ENCODE measurements around the gene PPP2R5D. TPM values are rescaled to one million over a fixed set of nuclear protein-coding genes. Genes with fewer than 3 reads are reported as not detected.

The PPP2R5D gene
- polyA plus RNA-seq, 3 donors, result 10.3 to 24.9 (median 14.9) TPM

- no peaks in the 10 kb centered on the region for H3K27me3 Mint-ChIP-seq (ENCODE audit: low read depth in 3 of 3)
- H3K36me3 ChIP-seq (replicated peaks in 1 of 2; ENCODE audit: control insufficient read depth in 1 of 2, insufficient read depth in 2 of 2, low read length in 2 of 2), result no peaks in the 10 kb centered on the region
- peak overlapping the region; percentile 32 to 93 for H3K27ac ChIP-seq (ENCODE audit: low read depth in 1 of 2, low read length in 2 of 2)
- H3K4me3 Mint-ChIP-seq, result peak overlapping the region; percentile 94 to 96
- H3K9me3 Mint-ChIP-seq, result no peaks in the 10 kb centered on the region
- peaks cover 0 to 8% of the 10 kb centered on the region in 2 donors for H3K36me3 Mint-ChIP-seq
- peak overlapping the region; percentile 97 for H3K9ac ChIP-seq (ENCODE audit: insufficient read depth, low read length, poor library complexity, severe bottlenecking)
- H4K20me1 ChIP-seq (ENCODE audit: insufficient read depth, low read length), result peaks cover 6% of the 10 kb centered on the region
- no peaks in the 10 kb centered on the region for H3K9me3 ChIP-seq (replicated peaks in 1 of 2; ENCODE audit: control insufficient read depth in 1 of 2, insufficient read depth in 1 of 2, low read length in 2 of 2)
- peak overlapping the region; percentile 99 for H2AFZ ChIP-seq (ENCODE audit: insufficient read depth, low read depth, low read length, poor library complexity, severe bottlenecking)
- no peak for DNase-seq
- WGBS (ENCODE audit: insufficient coverage), result 30% methylated on average over 7 of the region's 9 CpGs
- H3K4me3 ChIP-seq (replicated peaks in 1 of 3; ENCODE audit: low read depth in 2 of 3, low read length in 3 of 3), result peak overlapping the region; percentile 70 to 92 (median 91)
- peaks cover 35% of the 10 kb centered on the region for H3K79me2 ChIP-seq (ENCODE audit: insufficient read depth, low read length)
- intact Hi-C loops (cut with micrococcal nuclease), result loop anchor here (5.0 kb wide), 3 partner anchors 33 to 47 kb away; partner anchors contain the start of genes KLHDC3 (in 2 of the 2) and MEA1 (in 2 of the 2)
- H3K27me3 ChIP-seq (ENCODE audit: control insufficient read depth in 2 of 2, insufficient read depth in 2 of 2, low read length in 2 of 2), result no peaks in the 10 kb centered on the region
- peak overlapping the region; percentile 97 for H3K4me2 ChIP-seq (replicated peaks; ENCODE audit: extremely low read depth, low read length, poor library complexity, severe bottlenecking)
- H3K27ac Mint-ChIP-seq, result peak overlapping the region; percentile 89 to 96 (median 93)
- peaks cover 35% of the 10 kb centered on the region for H3K4me1 Mint-ChIP-seq
- H3K4me1 ChIP-seq (ENCODE audit: control insufficient read depth in 1 of 2, insufficient read depth in 2 of 2, low read length in 2 of 2), result peaks cover 29 to 32% of the 10 kb centered on the region in 2 donors
- no peak for TF ChIP-seq CTCF (IDR thresholded peaks at IDR 0.05)
Observed at GRCh38 chr6:42979523-42980177, 4.7 kb upstream of the PPP2R5D start.

GRCh38 chr6:42981836-42982235, 2.5 kb upstream of the PPP2R5D start:
- Mint-ChIP-seq H3K4me1 (peaks cover 50% of the 10 kb centered on the region), H3K9me3 (no peaks in the 10 kb centered on the region), H3K4me3 (no peak overlapping the region), H3K27ac (no peak overlapping the region), H3K27me3 (ENCODE audit: low read depth in 3 of 3) (peaks cover 0 to 4% (median 0%) of the 10 kb centered on the region in 3 donors), H3K36me3 (peaks cover 0 to 2% of the 10 kb centered on the region in 2 donors)
- 68% methylated on average over 3 of the region's 5 CpGs for WGBS (ENCODE audit: insufficient coverage)
- Histone ChIP-seq H4K20me1 (ENCODE audit: insufficient read depth, low read length) (peaks cover 3% of the 10 kb centered on the region), H3K9ac (ENCODE audit: insufficient read depth, low read length, poor library complexity, severe bottlenecking) (no peak overlapping the region), H3K4me3 (replicated peaks in 1 of 3; ENCODE audit: low read depth in 2 of 3, low read length in 3 of 3) (no peak overlapping the region), H3K27ac (ENCODE audit: low read depth in 1 of 2, low read length in 2 of 2) (no peak overlapping the region), H3K36me3 (replicated peaks in 1 of 2; ENCODE audit: control insufficient read depth in 1 of 2, insufficient read depth in 2 of 2, low read length in 2 of 2) (no peaks in the 10 kb centered on the region), H3K9me3 (replicated peaks in 1 of 2; ENCODE audit: control insufficient read depth in 1 of 2, insufficient read depth in 1 of 2, low read length in 2 of 2) (no peaks in the 10 kb centered on the region), H3K4me1 (ENCODE audit: control insufficient read depth in 1 of 2, insufficient read depth in 2 of 2, low read length in 2 of 2) (peaks cover 37 to 46% of the 10 kb centered on the region in 2 donors), H3K27me3 (ENCODE audit: control insufficient read depth in 2 of 2, insufficient read depth in 2 of 2, low read length in 2 of 2) (no peaks in the 10 kb centered on the region), H3K4me2 (replicated peaks; ENCODE audit: extremely low read depth, low read length, poor library complexity, severe bottlenecking) (no peak overlapping the region), H2AFZ (ENCODE audit: insufficient read depth, low read depth, low read length, poor library complexity, severe bottlenecking) (no peak overlapping the region), H3K79me2 (ENCODE audit: insufficient read depth, low read length) (peaks cover 45% of the 10 kb centered on the region)
- intact Hi-C loops (cut with micrococcal nuclease), result no loop called here
- DNase-seq, result no peak
- no peak for TF ChIP-seq CTCF (IDR thresholded peaks at IDR 0.05)

Measured in CD14-positive monocyte (primary cell).